HepG2 (cell line): ENCODE results near the gene QSOX2. TPM values are rescaled to one million over a fixed set of nuclear protein-coding genes. Genes with fewer than 3 reads are reported as not detected.

Experiments used
- AGO2 ChIP-seq: fragments of 200-400 bp; formaldehyde crosslinking; optimal IDR thresholded peaks from 2 replicates; pipeline ENCODE3; 2017; ENCODE audit warnings: mild to moderate bottlenecking, low read depth, low read length, moderate library complexity
- AKAP8 ChIP-seq: sonication (generic); formaldehyde crosslinking; IDR thresholded peaks from 2 replicates; pipeline ENCODE4 v1.5.1; 2020; ENCODE audit warnings: mild to moderate bottlenecking, missing genetic modification reagents
- DMAP1 ChIP-seq: IDR thresholded peaks from 2 replicates; pipeline ENCODE4 v1.6.1; 2016
- E2F1 ChIP-seq: sonication (generic); formaldehyde crosslinking; IDR thresholded peaks from 2 replicates; pipeline ENCODE4 v1.5.0; 2020; ENCODE audit warnings: missing genetic modification reagents
- HES4 ChIP-seq: sonication (generic); formaldehyde crosslinking; IDR thresholded peaks from 2 replicates; pipeline ENCODE4 v1.9.0; 2021; ENCODE audit warnings: mild to moderate bottlenecking, missing genetic modification reagents, borderline replicate concordance
- KAT8 ChIP-seq: IDR thresholded peaks from 2 replicates; pipeline ENCODE4 v1.6.1; 2016; ENCODE audit warnings: missing genetic modification reagents, missing compliant biosample characterization
- KDM2A ChIP-seq: sonication (generic); formaldehyde crosslinking; IDR thresholded peaks from 2 replicates; pipeline ENCODE4 v1.4.0; 2020; ENCODE audit warnings: low read depth, missing genetic modification reagents, borderline replicate concordance
- MXD1 ChIP-seq: sonication (generic); formaldehyde crosslinking; IDR thresholded peaks from 2 replicates; pipeline ENCODE4 v1.4.0; 2020; ENCODE audit warnings: mild to moderate bottlenecking, missing genetic modification reagents
- MXI1 ChIP-seq: IDR thresholded peaks from 3 replicates; pipeline ENCODE4 v1.6.1; 2012; ENCODE audit warnings: low read depth, low read length, inconsistent platforms, borderline replicate concordance
- REST ChIP-seq, 2 experiments: IDR thresholded peaks; 2 replicates each; pipeline ENCODE4 v1.6.1; 2011 to 2012; ENCODE audit warnings: low read length in 2 of 2, borderline replicate concordance in 1 of 2, low read depth in 1 of 2, mild to moderate bottlenecking in 1 of 2, moderate library complexity in 1 of 2
- SALL2 ChIP-seq: sonication (generic); formaldehyde crosslinking; IDR thresholded peaks from 2 replicates; pipeline ENCODE4 v1.8.1; 2023; ENCODE audit warnings: mild to moderate bottlenecking, missing genetic modification reagents, inconsistent platforms
- SP1 ChIP-seq, 2 experiments: fragments of 450-650 bp in 1 of 2; sonication (generic) in 1 of 2; formaldehyde crosslinking in 1 of 2; IDR thresholded peaks; 2 replicates each; pipeline versions ENCODE4 v1.4.0 to v1.6.1; 2016 to 2020; ENCODE audit warnings: missing genetic modification reagents in 1 of 2
- TAF1 ChIP-seq: sonication (generic); formaldehyde crosslinking; IDR thresholded peaks from 2 replicates; pipeline ENCODE4 v1.4.0; 2020; ENCODE audit warnings: missing genetic modification reagents
- TFDP1 ChIP-seq: IDR thresholded peaks from 2 replicates; pipeline ENCODE4 v1.6.1; 2016; ENCODE audit warnings: missing compliant biosample characterization, missing genetic modification reagents, borderline replicate concordance
- THAP11 ChIP-seq: IDR thresholded peaks from 2 replicates; pipeline ENCODE4 v1.6.1; 2016; ENCODE audit warnings: missing biosample characterization, missing genetic modification reagents
- ZGPAT ChIP-seq: IDR thresholded peaks from 2 replicates; pipeline ENCODE4 v1.6.1; 2016; ENCODE audit warnings: mild to moderate bottlenecking
- ZNF20 ChIP-seq: sonication (generic); formaldehyde crosslinking; IDR thresholded peaks from 2 replicates; pipeline ENCODE4 v1.4.0; 2020; ENCODE audit warnings: mild to moderate bottlenecking, moderate library complexity, missing genetic modification reagents
- ZNF34 ChIP-seq: sonication (generic); formaldehyde crosslinking; IDR thresholded peaks from 2 replicates; pipeline ENCODE4 v1.4.0; 2020; ENCODE audit warnings: mild to moderate bottlenecking, missing genetic modification reagents, borderline replicate concordance
- ZNF773 ChIP-seq: sonication (generic); formaldehyde crosslinking; IDR thresholded peaks from 2 replicates; pipeline ENCODE4 v1.4.0; 2020; ENCODE audit warnings: missing genetic modification reagents, borderline replicate concordance
- ZSCAN21 ChIP-seq: sonication (generic); formaldehyde crosslinking; IDR thresholded peaks from 2 replicates; pipeline ENCODE4 v1.8.0; 2022; ENCODE audit warnings: mild to moderate bottlenecking, missing genetic modification reagents, moderate library complexity, borderline replicate concordance
- polyA plus RNA-seq, 8 experiments: library from polyadenylated mRNA; depleted of rRNA in 3 of 8; stranded (reverse) in 7 of 8; unstranded in 1 of 8; fragments of >200 nt; fragmentation: Illumina TruSeq in 4 of 8; extraction: Trizol in 4 of 8; gene quantifications; 2 replicates each; pipeline versions ENCODE4 v1.2.1 to v1.2.3, GENCODE V29; 2011 to 2016; ENCODE audit warnings: low read depth in 4 of 8, missing spikeins in 1 of 8, mixed read lengths in 1 of 8; ENCODE audit not compliant: insufficient read depth in 1 of 8
- total RNA-seq, 5 experiments: library from RNA; depleted of rRNA; stranded (reverse); fragments of >200 nt; fragmentation: Illumina TruSeq; extraction: Trizol; gene quantifications; 2 replicates each; pipeline ENCODE4 v1.2.3, GENCODE V29; 2016; ENCODE audit warnings: low read depth in 1 of 5

QSOX2 gene
- total and polyA plus RNA-seq, 2 of the 13 experiments (the other 11 are each of a cell fraction or from before 2014, with no cell fraction given): 27.1 to 42.1 TPM

- TF ChIP-seq TFDP1 (CRISPR knock-in tag) (peak; percentile 9; the same call in 1 of the 2 replicates), ZGPAT (peak; percentile 17; the same call in 1 of the 2 replicates), MXD1 (CRISPR knock-in tag) (peak; percentile 47; the same call in 1 of the 2 replicates), E2F1 (no peak; the same call in 1 of the 2 replicates), THAP11 (CRISPR knock-in tag) (0 out of 2 replicates have a peak, but pooled peaks have one; percentile 14), ZNF34 (no peak), KAT8 (CRISPR knock-in tag) (peak; percentile 27; the same call in 1 of the 2 replicates), MXI1 (peak; percentile 92), HES4 (CRISPR knock-in tag) (peak; percentile 38; the same call in 1 of the 2 replicates), DMAP1 (CRISPR knock-in tag) (peak; percentile 67), AKAP8 (CRISPR knock-in tag) (no peak), AGO2 (peak; percentile 57), ZNF773 (CRISPR knock-in tag) (peak; percentile 87; the same call in 1 of the 2 replicates), SALL2 (CRISPR knock-in tag) (peak; percentile 31; the same call in 1 of the 2 replicates), TAF1 (CRISPR knock-in tag) (peak; percentile 67), KDM2A (CRISPR knock-in tag) (peak; percentile 46; the same call in 1 of the 2 replicates), REST (IDR thresholded peaks at IDR 0.05; ENCODE audit: borderline replicate concordance in 1 of 2, low read depth in 1 of 2, low read length in 2 of 2) (peak; percentile 77 to 87), ZSCAN21 (peak; percentile 84), ZNF20 (no peak), SP1 (IDR thresholded peaks at IDR 0.05) (no peak), SP1 (CRISPR knock-in tag; IDR thresholded peaks at IDR 0.05) (peak; percentile 55; the same call in 1 of the 2 replicates)
Measured at GRCh38 chr9:136245219-136246150, at the start of gene QSOX2 (continued).
